GM10847 (cell line): Measurements from ENCODE around the gene KIRREL1.

Source experiments
- POLR2A ChIP-seq: IDR thresholded peaks from 2 replicates; pipeline ENCODE4 v1.6.1; 2011; ENCODE audit not compliant: insufficient read length; ENCODE audit errors: extremely low read depth

KIRREL1 gene

DNA sequence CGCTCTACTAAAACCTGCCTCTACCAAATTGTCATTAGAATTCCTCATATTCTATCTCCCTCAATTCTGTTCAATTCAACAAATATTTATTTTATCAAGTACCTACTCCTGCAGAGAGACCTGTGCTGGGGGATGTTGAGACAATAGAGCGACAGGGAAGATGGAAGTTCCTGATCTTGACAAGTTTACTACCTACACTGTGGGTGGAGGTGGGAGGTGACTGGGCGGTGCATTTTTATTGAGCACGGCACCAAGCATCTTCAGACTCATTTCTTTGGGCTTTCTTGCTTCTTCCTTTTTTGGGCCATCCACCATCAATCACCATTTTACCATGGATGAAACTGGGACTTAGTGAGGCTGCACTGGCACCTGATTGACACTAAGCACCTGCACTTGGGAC is 61.3 kb downstream of the KIRREL1 start:
- TF ChIP-seq POLR2A = no peak

DNA sequence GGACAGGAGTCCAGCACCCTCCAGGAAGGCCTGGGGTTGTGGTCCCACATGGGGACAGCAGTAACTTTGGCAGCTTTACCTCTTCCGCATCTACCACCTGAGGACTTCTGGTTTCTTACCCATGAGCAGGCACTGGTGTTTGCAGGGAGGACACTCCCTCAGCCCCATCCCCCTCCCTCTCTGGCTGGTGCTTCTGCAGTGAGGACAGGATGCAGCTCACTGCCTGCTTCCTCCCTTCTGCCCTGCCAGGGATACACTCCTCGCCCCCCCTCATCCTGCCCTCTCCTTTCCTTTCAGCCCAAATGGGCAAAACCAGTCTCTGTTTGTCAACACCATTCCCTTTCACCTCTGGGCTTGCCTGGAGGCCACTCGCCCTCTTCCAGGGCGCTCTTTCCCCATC is 62.4 kb downstream of the KIRREL1 start:
- TF ChIP-seq POLR2A = no peak

DNA sequence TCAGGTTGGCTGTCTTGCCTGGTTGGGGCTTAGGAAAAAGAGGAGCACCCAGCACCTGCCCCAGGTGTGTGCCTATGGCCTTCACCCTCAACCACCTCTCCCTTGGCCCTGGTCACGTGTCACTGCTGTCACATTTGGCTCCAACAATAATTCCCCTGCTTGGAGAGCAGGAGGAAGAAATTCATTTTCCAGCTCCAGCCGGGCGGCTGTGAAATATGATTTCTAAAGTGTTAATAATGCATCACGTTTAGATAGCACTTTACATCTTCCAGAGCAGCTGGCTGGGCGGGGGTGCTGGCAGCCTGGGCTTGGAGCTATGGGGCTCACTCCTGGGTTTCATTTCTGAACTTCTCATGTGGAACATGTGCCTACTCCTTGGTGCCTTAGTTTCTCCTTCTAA is 63.1 kb downstream of the KIRREL1 start:
- no peak for TF ChIP-seq POLR2A

DNA sequence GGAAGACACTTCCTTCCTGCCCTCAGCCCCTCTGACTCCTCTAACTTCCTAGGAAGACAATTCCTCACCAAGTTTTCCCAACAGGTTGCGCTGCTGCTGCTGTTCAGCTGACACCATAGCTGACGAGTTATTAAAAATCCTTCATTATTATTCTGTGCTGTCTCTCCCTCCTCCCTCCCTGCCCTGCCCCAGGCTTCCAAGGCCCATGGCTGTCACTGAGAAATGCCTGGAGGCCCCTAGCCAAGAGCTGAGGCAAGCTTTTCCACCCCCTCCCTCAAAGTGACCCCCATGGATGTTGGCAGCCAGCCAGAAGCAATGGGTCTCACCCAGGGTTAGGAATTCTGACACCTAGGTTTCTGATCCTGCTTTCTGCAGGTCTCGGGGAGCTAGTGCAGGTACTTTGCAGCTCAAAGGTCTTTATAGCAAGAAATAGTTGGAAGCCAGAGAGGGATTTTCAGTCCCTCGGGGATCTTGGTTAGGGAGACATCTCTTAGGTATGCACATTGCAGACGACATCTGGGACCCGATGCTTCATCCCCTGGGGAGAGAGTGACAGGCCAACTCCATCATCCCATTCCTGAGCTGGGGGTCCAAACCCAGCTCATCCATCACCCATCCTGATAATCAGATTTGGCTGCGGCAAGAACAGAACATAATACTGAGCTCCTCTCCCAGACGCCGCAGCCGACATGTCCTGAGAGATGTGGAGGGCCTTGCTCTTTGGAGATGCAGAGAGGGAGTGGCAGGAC is 65.0 kb downstream of the KIRREL1 start:
- no peak for TF ChIP-seq POLR2A

DNA sequence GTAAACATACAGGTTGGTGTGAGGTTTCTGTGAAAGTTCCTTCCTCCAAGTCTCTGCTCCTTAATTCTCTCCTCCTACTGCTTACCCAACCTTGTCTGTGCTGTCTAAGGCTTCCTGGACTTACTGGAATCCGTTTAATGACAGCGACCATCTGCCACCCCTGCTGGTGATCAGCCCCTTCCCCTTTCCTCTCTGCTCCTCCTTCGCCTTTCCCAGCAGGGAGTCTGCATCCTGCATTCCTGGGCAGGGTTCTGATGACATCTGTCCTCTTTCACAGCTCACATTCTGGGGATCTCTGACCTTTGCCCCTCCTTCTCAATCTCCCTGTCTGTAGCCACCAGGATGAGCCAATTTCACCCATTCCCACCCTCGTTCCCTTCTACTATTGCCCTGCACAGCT is 66.5 kb downstream of the KIRREL1 start:
- TF ChIP-seq POLR2A = no peak

DNA sequence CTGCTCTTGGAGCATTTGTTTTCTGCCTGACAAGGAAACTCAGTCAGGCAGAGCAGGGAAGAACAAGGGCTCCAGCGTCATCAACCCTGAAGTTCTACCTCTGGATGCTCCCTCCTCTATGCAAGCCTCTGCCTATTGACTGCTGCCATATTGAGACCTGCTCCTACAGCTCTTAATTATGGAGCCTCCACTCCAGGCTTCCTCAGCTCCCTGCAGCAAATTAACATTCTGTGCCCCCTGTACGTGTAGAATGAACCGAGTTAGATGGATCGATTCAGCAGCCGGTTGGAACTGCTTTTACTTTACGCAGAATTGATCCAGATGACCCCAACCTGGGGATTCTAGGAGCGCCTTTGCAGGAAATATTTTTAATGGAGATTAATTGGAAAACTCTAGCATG is 68.7 kb downstream of the KIRREL1 start:
- TF ChIP-seq POLR2A = no peak

DNA sequence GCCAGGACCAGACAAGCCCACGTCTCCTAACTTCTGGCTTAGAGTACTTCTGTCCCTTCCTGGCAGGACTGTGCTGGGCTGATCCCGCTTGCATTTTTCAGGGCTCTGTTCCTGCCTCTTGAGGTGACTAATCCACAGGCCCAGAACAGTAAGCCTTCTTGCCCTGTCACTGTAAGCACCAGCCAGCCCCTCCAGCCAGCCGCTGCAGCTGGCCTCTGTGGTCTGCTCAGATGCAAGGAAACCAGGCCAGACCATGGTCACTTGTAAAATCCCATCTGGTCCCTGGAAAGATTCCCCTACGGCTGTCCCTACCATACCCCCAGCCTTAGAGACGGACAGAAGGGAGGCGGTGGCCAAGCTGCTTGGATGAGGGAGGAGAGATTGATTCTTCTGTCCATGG is 74.2 kb downstream of the KIRREL1 start:
- TF ChIP-seq POLR2A = no peak

DNA sequence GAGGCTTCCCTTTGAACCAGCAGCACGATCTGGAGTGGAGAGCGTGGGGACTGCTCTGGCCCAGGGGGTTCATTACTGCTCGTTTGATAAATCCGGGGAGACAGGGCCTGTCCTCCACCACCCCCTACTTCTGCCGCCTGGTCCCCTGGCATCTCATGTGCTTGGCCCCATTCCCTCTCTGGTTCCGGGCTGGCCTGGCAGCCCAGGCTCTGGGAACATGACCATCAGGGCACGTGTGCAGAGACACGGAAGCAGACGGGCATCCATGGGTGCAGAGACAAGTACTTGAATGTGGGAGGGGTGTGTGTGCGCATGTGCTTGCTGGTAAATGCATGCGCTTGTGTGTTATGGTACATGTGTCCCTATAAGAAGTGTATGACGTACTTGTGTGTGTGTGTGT is 75.5 kb downstream of the KIRREL1 start:
- no peak for TF ChIP-seq POLR2A

DNA sequence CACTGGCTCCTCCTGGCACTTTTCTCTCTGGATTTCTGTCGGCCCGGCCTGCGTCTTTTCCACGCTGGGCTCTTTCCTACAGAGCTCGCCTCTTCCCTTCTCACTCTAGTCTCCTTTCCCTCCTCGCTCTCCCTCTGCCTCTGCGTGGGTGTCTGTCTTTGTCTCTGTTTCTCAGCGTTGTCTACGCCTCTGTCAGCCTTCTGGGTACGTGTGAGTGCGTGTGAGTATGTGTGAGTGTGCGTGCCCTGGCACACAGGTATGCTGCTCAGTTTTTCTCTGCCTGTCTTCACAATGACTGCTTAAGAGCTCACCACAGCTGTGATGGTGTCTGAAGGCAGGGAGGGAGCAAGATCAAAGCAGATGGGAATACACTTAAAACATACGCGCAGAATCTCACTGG is 77.7 kb downstream of the KIRREL1 start:
- TF ChIP-seq POLR2A = no peak

DNA sequence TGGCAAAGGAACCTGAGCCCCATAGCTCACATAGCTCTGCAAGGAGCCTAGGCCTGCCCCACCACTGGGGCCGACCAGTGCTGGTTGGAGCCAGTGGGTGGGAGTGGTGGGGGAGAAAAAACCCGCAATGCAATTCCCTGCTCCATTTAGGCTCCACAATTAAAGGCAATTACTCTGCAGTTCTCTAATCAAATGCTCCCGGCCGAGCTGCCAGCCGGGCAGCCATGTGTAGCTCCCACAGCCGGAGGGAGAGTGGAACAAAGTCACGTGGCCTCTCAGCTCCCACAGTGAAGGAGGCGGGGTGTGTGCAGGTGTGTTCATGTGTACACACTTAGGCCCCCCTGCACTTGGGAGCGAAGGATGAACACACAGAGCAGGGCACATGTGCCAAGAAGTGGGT is 81.6 kb downstream of the KIRREL1 start:
- no peak for TF ChIP-seq POLR2A

DNA sequence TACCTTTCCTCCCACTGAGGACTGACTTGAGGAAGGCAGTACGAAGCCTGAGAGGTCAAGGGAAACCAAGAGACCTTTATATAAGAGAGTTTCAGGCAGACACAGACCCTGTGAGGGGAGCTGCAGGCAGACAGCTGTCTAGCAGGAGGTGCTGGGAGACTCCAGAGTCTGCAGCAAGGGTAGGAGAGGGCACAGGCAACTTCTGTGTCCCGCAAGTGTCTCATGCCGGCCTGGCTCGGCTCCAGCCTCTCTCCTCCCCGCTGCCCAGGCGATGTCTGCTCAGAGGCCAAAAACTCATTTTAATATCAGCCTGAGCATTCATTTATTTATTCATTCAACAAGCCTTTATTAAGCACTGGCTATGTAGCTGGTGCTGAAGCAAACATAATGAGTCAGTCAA is 83.0 kb downstream of the KIRREL1 start:
- TF ChIP-seq POLR2A = no peak

DNA sequence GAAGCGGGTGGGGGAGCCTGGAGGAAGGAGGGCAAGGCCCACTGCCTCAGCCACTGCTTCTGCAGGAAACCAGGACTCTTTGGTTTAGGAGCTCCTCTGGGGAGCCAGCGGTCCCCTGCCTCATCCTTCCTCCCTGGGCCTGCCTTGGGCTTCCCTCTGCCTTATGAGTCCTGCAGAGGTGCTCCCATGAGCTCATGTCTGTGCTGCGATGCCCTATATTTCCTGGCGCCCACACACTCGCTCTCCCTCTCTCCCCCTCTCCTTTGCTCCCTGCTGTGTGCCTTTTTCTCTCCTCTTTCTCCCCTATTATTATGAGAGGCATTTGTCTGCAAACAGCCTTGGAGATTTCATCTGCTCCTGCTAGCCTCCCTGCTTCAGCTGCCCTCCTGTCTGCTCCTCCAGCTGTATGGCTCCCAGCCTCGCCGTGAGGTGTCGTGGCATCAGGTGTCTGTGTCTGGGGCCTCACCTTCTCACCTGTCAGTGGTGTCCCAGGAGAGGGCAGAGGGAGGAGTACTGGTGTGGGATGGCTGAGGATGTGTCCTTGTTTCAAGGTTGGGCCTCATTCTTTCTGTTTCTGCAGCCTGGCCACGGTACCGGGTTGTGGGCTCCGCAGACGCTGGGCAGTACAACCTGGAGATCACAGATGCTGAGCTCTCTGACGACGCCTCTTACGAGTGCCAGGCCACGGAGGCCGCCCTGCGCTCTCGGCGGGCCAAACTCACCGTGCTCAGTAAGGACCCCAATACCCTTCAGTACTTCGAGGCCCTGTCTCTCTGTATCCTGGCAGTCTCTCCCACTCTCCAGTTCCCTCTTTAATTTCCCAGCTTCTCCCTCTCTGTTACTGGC is 84.2 kb downstream of the KIRREL1 start:
- no peak for TF ChIP-seq POLR2A

DNA sequence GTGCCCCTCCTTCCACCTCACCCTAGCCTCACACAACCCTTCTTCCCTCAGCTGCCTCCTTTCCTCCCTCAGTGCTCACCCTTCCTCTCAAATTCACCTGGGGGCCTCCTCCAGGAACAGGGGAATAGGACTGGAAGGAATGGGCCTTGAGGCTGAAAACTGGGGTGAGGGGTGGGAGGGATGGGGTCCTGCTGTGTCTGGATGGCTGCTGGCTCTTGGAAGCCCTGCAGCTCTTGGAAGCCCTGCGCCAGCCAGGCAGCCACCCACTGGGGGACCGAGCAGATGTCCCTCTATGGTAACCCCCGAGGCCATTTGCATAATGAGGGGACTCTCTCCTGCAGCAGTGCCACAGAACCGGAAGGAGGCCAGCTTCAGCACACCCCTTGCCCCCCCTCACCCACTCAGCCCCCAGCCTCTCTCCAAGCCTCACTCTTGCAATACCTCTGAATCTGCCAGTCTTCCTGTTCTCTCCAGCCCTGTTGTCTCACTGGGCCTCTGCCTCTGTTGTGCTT is 85.2 kb downstream of the KIRREL1 start:
- TF ChIP-seq POLR2A = no peak

DNA sequence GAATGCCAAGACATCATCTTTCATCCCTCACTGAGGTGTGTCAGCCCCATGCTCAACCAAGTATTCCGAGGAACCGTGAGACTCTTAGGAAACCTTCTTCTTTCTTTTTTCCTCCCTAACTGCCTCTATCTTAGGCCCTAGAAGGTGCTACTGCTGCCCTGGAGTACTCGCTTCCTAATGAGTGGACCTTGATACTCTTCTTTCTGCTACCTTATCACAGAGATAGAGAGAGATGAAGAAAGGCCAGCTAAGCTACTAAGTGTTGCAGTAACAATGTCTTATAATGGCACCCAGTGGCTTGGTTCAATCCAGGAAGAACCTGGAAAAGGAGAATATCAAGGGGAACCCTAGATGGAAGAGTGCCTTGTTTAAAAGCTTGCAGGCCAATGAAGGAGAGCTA is 86.6 kb downstream of the KIRREL1 start:
- TF ChIP-seq POLR2A = no peak

DNA sequence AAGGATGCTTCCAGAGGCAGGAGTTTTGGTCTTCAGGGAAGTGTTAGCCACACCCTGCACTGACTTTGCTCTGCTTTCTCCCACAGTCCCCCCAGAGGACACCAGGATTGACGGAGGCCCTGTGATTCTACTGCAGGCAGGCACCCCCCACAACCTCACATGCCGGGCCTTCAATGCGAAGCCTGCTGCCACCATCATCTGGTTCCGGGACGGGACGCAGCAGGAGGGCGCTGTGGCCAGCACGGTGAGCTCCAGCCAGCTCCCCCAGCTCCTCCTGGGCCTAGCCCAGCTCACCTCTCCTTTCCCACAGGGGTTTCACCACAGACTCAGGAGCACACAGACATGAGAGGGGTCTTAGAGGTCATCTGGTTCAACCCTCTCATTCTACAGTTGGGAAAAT is 90.9 kb downstream of the KIRREL1 start:
- TF ChIP-seq POLR2A = no peak

DNA sequence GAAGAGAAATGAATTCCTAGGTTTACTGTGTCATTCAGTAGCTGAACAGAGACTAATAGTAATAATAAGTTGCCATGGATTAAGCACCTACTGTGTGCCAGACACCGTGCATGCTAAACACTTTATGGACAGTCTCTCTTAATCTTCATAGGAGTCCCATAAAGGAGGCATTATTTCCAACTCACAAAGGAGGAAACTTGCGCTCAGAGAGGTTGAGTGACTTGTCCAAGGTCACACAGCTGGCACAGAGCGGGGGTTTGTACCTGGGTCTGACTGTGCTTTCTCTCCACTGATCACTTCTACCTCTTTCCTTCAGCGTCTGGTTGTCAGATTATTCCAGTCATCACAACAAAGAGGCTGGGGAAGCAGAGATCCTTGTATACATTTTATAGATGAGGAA is 91.3 kb downstream of the KIRREL1 start:
- no peak for TF ChIP-seq POLR2A
